HepG2 (cell line): ENCODE data around the gene KDM2B. TPM values are rescaled to one million over a fixed set of nuclear protein-coding genes. Genes with fewer than 3 reads are reported as not detected.

ENCODE experiments used
- DMTF1 ChIP-seq: sonication (generic); formaldehyde crosslinking; IDR thresholded peaks from 2 replicates; pipeline ENCODE4 v1.4.0; 2020; ENCODE audit warnings: mild to moderate bottlenecking, missing genetic modification reagents
- HMGXB4 ChIP-seq, 2 experiments: sonication (generic) in 1 of 2; formaldehyde crosslinking in 1 of 2; IDR thresholded peaks; 2 replicates each; pipeline versions ENCODE4 v1.4.0 to v1.6.1; 2018 to 2020; ENCODE audit warnings: missing genetic modification reagents in 2 of 2, borderline replicate concordance in 1 of 2, low read depth in 1 of 2, mild to moderate bottlenecking in 1 of 2, missing biosample characterization in 1 of 2
- KLF12 ChIP-seq: sonication (generic); formaldehyde crosslinking; IDR thresholded peaks from 2 replicates; pipeline ENCODE4 v1.4.0; 2020; ENCODE audit warnings: missing genetic modification reagents, borderline replicate concordance
- MLLT10 ChIP-seq: sonication (generic); formaldehyde crosslinking; IDR thresholded peaks from 2 replicates; pipeline ENCODE4 v1.4.0; 2020; ENCODE audit warnings: missing genetic modification reagents
- PHF21A ChIP-seq: sonication (generic); formaldehyde crosslinking; IDR thresholded peaks from 2 replicates; pipeline ENCODE4 v1.5.0; 2020; ENCODE audit warnings: mild to moderate bottlenecking, missing genetic modification reagents
- SCMH1 ChIP-seq: sonication (generic); formaldehyde crosslinking; IDR thresholded peaks from 2 replicates; pipeline ENCODE4 v1.9.0; 2021; ENCODE audit warnings: missing genetic modification reagents, mild to moderate bottlenecking, borderline replicate concordance
- SIN3B ChIP-seq: fragments of 150-350 bp; IDR thresholded peaks from 2 replicates; pipeline ENCODE4 v1.6.1; 2014; ENCODE audit warnings: low read length
- SMAD9 ChIP-seq: sonication (generic); formaldehyde crosslinking; IDR thresholded peaks from 2 replicates; pipeline ENCODE4 v1.5.1; 2020; ENCODE audit warnings: mild to moderate bottlenecking, missing genetic modification reagents
- TEF ChIP-seq: sonication (generic); formaldehyde crosslinking; IDR thresholded peaks from 2 replicates; pipeline ENCODE4 v1.5.0; 2020; ENCODE audit warnings: missing genetic modification reagents
- THAP9 ChIP-seq: sonication (generic); formaldehyde crosslinking; IDR thresholded peaks from 2 replicates; pipeline ENCODE4; 2020; ENCODE audit warnings: missing genetic modification reagents, mild to moderate bottlenecking, borderline replicate concordance
- TRIM22 ChIP-seq: fragments of 450-650 bp; IDR thresholded peaks from 2 replicates; pipeline ENCODE4 v1.6.1; 2017
- XRCC5 ChIP-seq: fragments of 200-400 bp; formaldehyde crosslinking; optimal IDR thresholded peaks from 2 replicates; pipeline ENCODE3; 2017; ENCODE audit warnings: mild to moderate bottlenecking, low read length
- ZNF224 ChIP-seq: sonication (generic); formaldehyde crosslinking; IDR thresholded peaks from 2 replicates; pipeline ENCODE4 v1.5.0; 2020; ENCODE audit warnings: mild to moderate bottlenecking, missing genetic modification reagents
- ZNF276 ChIP-seq: sonication (generic); formaldehyde crosslinking; IDR thresholded peaks from 2 replicates; pipeline ENCODE4 v1.4.0; 2020; ENCODE audit warnings: mild to moderate bottlenecking, low read depth, missing genetic modification reagents
- ZNF709 ChIP-seq: sonication (generic); formaldehyde crosslinking; IDR thresholded peaks from 2 replicates; pipeline ENCODE4 v1.5.0; 2020; ENCODE audit warnings: mild to moderate bottlenecking, missing genetic modification reagents
- ZNF747 ChIP-seq: sonication (generic); formaldehyde crosslinking; IDR thresholded peaks from 2 replicates; pipeline ENCODE4 v1.8.1; 2023; ENCODE audit warnings: missing genetic modification reagents, mild to moderate bottlenecking, borderline replicate concordance
- ZNF792 ChIP-seq: IDR thresholded peaks from 2 replicates; pipeline ENCODE4 v1.6.1; 2016
- polyA plus RNA-seq, 8 experiments: library from polyadenylated mRNA; depleted of rRNA in 3 of 8; stranded (reverse) in 7 of 8; unstranded in 1 of 8; fragments of >200 nt; fragmentation: Illumina TruSeq in 4 of 8; extraction: Trizol in 4 of 8; gene quantifications; 2 replicates each; pipeline versions ENCODE4 v1.2.1 to v1.2.3, GENCODE V29; 2011 to 2016; ENCODE audit warnings: low read depth in 4 of 8, missing spikeins in 1 of 8, mixed read lengths in 1 of 8; ENCODE audit not compliant: insufficient read depth in 1 of 8
- total RNA-seq, 5 experiments: library from RNA; depleted of rRNA; stranded (reverse); fragments of >200 nt; fragmentation: Illumina TruSeq; extraction: Trizol; gene quantifications; 2 replicates each; pipeline ENCODE4 v1.2.3, GENCODE V29; 2016; ENCODE audit warnings: low read depth in 1 of 5

KDM2B gene
- total and polyA plus RNA-seq, 2 of the 13 experiments (the other 11 are each of a cell fraction or from before 2014, with no cell fraction given), result 17.5 to 26.1 TPM

- TF ChIP-seq ZNF276 (CRISPR knock-in tag) (no peak), THAP9 (CRISPR knock-in tag) (no peak), ZNF747 (CRISPR knock-in tag) (no peak), KLF12 (CRISPR knock-in tag) (peak; percentile 71; the same call in 1 of the 2 replicates), TRIM22 (no peak), DMTF1 (CRISPR knock-in tag) (no peak), PHF21A (0 out of 2 replicates have a peak, but pooled peaks have one; percentile 28), TEF (CRISPR knock-in tag) (no peak), SMAD9 (no peak), ZNF709 (CRISPR knock-in tag) (peak; percentile 45; the same call in 1 of the 2 replicates), HMGXB4 (CRISPR knock-in tag; IDR thresholded peaks at IDR 0.05; ENCODE audit: borderline replicate concordance in 1 of 2, low read depth in 1 of 2) (peak in 1 of 2 experiments; percentile 18; a peak in 3 of 4 replicates), SCMH1 (CRISPR knock-in tag) (no peak), ZNF224 (CRISPR knock-in tag) (no peak), XRCC5 (peak; percentile 15), MLLT10 (no peak), SIN3B (no peak), ZNF792 (CRISPR knock-in tag) (no peak)
Observed at GRCh38 chr12:121626087-121626852, 45.4 kb upstream of the KDM2B start, which contains the start of gene ORAI1 (continued).
